DND-41 (cell line): Measurements from ENCODE around the gene TTLL5.
"Not testable (repeated sequence)": the region's sequence is repeated elsewhere in the genome, so short reads cannot be mapped to it uniquely, and the experiment has no call there.

ENCODE experiments used
- ATAC-seq: fragments of 200-7000 bp; cut with Tn5 transposase; 3 replicates; pipeline ENCODE4 v1.9.1; 2021; ENCODE audit warnings: low read depth; ENCODE audit not compliant: insufficient read depth
- DNase-seq: peaks from one replicate; pipeline ENCODE4 v3.0.0-alpha.2; 2020
- H2AFZ ChIP-seq: 2 replicates; pipeline ENCODE4 v1.6.0; 2012; ENCODE audit warnings: low read depth, low read length
- H3K27ac ChIP-seq: 2 replicates; pipeline ENCODE4 v1.5.1; 2012; ENCODE audit warnings: low read length, inconsistent platforms
- H3K27me3 ChIP-seq: fragments of 200-600 bp; sonication (generic); 2 replicates; pipeline ENCODE4 v1.6.0; 2012; ENCODE audit warnings: low read length, mild to moderate bottlenecking, inconsistent platforms; ENCODE audit not compliant: insufficient read depth, poor library complexity
- H3K36me3 ChIP-seq: 2 replicates; pipeline ENCODE4 v1.5.1; 2012; ENCODE audit warnings: low read length, inconsistent platforms; ENCODE audit not compliant: insufficient read depth
- H3K4me1 ChIP-seq: 2 replicates; pipeline ENCODE4 v1.5.1; 2012; ENCODE audit warnings: mild to moderate bottlenecking, low read length; ENCODE audit not compliant: insufficient read depth
- H3K4me2 ChIP-seq: 2 replicates; pipeline ENCODE4 v1.6.0; 2012; ENCODE audit warnings: mild to moderate bottlenecking, moderate library complexity, low read length, inconsistent platforms; ENCODE audit not compliant: insufficient read depth
- H3K4me3 ChIP-seq, 2 experiments: fragments of 200-600 bp in 1 of 2; shearing (Covaris generic) in 1 of 2; 2 replicates each; pipeline ENCODE4 v1.5.1; 2012 to 2016; ENCODE audit warnings: inconsistent platforms in 2 of 2, low read length in 2 of 2, mild to moderate bottlenecking in 2 of 2, low read depth in 1 of 2, moderate library complexity in 1 of 2
- H3K79me2 ChIP-seq: 2 replicates; pipeline ENCODE4 v1.6.0; 2012; ENCODE audit warnings: low read length, inconsistent platforms; ENCODE audit not compliant: insufficient read depth
- H3K9ac ChIP-seq: 2 replicates; pipeline ENCODE4 v1.6.0; 2012; ENCODE audit warnings: low read depth, mild to moderate bottlenecking, inconsistent platforms, low read length, moderate library complexity
- H3K9me3 ChIP-seq: 2 replicates; pipeline ENCODE4 v1.5.1; 2012; ENCODE audit warnings: low read length, moderate library complexity, mild to moderate bottlenecking, inconsistent platforms; ENCODE audit not compliant: insufficient read depth, severe bottlenecking
- H4K20me1 ChIP-seq: 2 replicates; pipeline ENCODE4 v1.6.0; 2012; ENCODE audit warnings: low read length; ENCODE audit not compliant: insufficient read depth
- EZH2 ChIP-seq: IDR thresholded peaks from 3 replicates; pipeline ENCODE4 v1.6.1; 2012; ENCODE audit warnings: borderline replicate concordance, low read depth, mild to moderate bottlenecking, moderate library complexity, low read length, inconsistent platforms; ENCODE audit not compliant: severe bottlenecking
- TF ChIP-seq, protein P1 (sequence below): IDR thresholded peaks from 2 replicates; pipeline ENCODE4 v1.5.1; 2012; ENCODE audit warnings: borderline replicate concordance, low read length, moderate library complexity, mild to moderate bottlenecking; ENCODE audit not compliant: poor library complexity, severe bottlenecking; ENCODE audit errors: extremely low read depth

The TTLL5 gene

DNA sequence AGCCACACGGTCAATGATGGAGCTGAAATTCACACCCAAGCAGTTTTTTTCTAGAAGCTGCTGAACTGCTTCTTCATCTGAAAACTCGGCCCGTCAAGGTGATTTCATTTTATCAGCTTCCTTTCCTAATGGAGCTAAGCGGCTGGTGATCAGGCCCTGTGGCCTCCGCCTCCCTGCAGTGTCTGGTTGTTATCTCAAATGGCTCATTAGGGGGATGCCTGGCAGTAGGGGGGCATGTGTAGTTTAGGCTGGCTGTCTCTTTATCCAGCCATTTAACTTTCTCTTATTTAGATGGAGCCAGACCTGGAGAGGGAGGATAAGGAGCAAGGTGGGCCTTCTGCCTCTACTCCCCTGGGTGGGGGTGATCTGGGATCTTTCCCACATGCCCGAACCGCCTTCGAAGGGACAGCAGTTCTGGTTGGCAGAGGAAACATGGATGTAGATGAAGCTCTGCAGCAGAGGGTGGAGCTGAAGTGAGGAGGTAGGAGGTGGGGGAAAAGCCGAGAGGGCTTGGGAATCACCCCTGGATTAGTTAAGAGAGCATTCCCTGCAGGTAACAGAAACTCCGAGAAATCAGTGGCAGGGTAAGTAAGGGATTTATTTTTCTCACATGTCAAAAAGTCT lies 256.4 kb downstream of the TTLL5 start:
- no peaks in the 10 kb centered on the region for H3K27me3 ChIP-seq
- H3K36me3 ChIP-seq = peaks cover 2% of the 10 kb centered on the region; the same call in 1 of the 2 replicates
- H3K9me3 ChIP-seq = no peaks in the 10 kb centered on the region
- no peak overlapping the region for H3K4me2 ChIP-seq
- no peak overlapping the region for H3K27ac ChIP-seq
- no peak overlapping the region for H3K4me3 ChIP-seq
- no peak overlapping the region for H2AFZ ChIP-seq
- ATAC-seq = no peak
- no peak overlapping the region for H3K9ac ChIP-seq
- TF ChIP-seq, protein P1, sequence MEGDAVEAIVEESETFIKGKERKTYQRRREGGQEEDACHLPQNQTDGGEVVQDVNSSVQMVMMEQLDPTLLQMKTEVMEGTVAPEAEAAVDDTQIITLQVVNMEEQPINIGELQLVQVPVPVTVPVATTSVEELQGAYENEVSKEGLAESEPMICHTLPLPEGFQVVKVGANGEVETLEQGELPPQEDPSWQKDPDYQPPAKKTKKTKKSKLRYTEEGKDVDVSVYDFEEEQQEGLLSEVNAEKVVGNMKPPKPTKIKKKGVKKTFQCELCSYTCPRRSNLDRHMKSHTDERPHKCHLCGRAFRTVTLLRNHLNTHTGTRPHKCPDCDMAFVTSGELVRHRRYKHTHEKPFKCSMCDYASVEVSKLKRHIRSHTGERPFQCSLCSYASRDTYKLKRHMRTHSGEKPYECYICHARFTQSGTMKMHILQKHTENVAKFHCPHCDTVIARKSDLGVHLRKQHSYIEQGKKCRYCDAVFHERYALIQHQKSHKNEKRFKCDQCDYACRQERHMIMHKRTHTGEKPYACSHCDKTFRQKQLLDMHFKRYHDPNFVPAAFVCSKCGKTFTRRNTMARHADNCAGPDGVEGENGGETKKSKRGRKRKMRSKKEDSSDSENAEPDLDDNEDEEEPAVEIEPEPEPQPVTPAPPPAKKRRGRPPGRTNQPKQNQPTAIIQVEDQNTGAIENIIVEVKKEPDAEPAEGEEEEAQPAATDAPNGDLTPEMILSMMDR = no peak
- TF ChIP-seq EZH2 = no peak
- DNase-seq = no peak
- no peaks in the 10 kb centered on the region for H3K4me1 ChIP-seq
- no peaks in the 10 kb centered on the region for H4K20me1 ChIP-seq
- H3K79me2 ChIP-seq = no peaks in the 10 kb centered on the region

DNA sequence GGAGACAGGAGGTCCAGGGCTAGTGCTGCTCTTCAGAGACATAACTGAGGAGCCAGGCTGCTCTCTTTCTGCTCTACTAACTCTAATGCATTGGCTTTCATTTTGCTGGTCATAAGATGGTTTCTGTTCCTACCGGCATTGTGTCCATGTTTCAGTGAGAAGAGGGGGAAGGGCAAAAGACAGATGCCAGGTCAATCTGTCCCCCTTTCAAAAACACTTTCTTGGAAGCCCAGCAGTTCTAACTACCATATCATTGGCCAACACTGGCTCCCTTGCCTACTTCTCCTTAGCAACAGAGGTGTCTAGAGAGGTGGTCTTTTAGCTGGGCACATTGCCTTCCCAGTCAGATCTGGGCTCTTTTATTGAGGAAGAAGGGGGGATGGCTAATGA lies 256.9 kb downstream of the TTLL5 start:
- H3K27ac ChIP-seq = no peak overlapping the region
- no peak overlapping the region for H3K9ac ChIP-seq
- no peaks in the 10 kb centered on the region for H4K20me1 ChIP-seq
- ATAC-seq = no peak
- TF ChIP-seq EZH2 = no peak
- TF ChIP-seq, protein P1 = no peak
- H3K27me3 ChIP-seq = no peaks in the 10 kb centered on the region
- peaks cover 2% of the 10 kb centered on the region; the same call in 1 of the 2 replicates for H3K36me3 ChIP-seq
- no peaks in the 10 kb centered on the region for H3K9me3 ChIP-seq
- H3K4me2 ChIP-seq = no peak overlapping the region
- no peak overlapping the region for H3K4me3 ChIP-seq
- DNase-seq = no peak
- H3K79me2 ChIP-seq = no peaks in the 10 kb centered on the region
- no peaks in the 10 kb centered on the region for H3K4me1 ChIP-seq
- H2AFZ ChIP-seq = no peak overlapping the region

DNA sequence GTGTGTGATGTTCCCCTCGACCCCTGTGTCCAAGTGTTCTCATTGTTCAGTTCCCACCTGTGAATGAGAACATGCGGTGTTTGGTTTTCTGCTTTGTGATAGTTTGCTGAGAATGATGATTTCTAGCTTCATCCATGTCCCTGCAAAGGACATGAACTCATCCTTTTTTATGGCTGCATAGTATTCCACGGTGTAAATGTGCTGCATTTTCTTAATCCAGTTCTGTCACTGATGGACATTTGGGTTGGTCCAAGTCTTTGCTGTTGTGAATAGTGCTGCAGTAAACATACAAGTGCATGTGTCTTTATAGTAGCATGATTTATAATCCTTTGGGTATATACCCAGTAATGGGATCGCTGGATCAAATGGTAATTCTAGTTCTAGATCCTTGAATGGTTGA lies 259.4 kb downstream of the TTLL5 start:
- not testable (repeated sequence) for H3K4me2 ChIP-seq, DNase-seq, H3K9ac ChIP-seq, H3K9me3 ChIP-seq, H3K4me3 ChIP-seq, H2AFZ ChIP-seq, H3K36me3 ChIP-seq, H3K27ac ChIP-seq, H3K27me3 ChIP-seq, ATAC-seq, H3K79me2 ChIP-seq, H3K4me1 ChIP-seq, H4K20me1 ChIP-seq

DNA sequence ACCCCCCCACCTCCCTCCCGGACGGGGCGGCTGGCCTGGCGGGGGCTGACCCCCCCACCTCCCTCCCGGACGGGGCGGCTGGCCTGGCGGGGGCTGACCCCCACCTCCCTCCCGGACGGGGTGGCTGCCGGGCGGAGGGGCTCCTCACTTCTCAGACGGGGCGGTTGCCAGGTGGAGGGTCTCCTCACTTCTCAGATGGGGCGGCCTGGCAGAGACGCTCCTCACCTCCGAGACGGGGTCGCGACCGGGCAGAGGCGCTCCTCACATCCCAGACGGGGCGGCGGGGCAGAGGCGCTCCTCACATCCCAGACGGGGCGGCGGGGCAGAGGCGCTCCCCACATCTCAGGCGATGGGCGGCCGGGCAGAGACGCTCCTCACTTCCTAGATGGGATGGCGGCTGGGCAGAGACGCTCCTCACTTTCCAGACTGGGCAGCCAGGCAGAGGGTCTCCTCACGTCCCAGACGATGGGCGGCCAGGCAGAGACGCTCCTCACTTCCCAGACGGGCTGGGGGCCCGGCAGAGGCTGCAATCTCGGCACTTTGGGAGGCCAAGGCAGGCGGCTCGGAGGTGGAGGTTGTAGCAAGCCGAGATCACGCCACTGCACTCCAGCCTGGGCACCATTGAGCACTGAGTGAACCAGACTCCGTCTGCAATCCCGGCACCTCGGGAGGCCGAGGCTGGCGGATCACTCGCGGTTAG lies 264.2 kb downstream of the TTLL5 start:
- H3K4me2 ChIP-seq, ATAC-seq, H3K79me2 ChIP-seq, H3K4me3 ChIP-seq, H3K36me3 ChIP-seq, H3K27ac ChIP-seq, H3K27me3 ChIP-seq, H3K4me1 ChIP-seq, H4K20me1 ChIP-seq, DNase-seq, H3K9ac ChIP-seq, H2AFZ ChIP-seq, H3K9me3 ChIP-seq: not testable (repeated sequence)
